Measurements from ENCODE around the gene ASCC2.
"Not testable (repeated sequence)": the region's sequence is repeated elsewhere in the genome, so short reads cannot be mapped to it uniquely, and the experiment has no call there.

ASCC2 gene

DNA sequence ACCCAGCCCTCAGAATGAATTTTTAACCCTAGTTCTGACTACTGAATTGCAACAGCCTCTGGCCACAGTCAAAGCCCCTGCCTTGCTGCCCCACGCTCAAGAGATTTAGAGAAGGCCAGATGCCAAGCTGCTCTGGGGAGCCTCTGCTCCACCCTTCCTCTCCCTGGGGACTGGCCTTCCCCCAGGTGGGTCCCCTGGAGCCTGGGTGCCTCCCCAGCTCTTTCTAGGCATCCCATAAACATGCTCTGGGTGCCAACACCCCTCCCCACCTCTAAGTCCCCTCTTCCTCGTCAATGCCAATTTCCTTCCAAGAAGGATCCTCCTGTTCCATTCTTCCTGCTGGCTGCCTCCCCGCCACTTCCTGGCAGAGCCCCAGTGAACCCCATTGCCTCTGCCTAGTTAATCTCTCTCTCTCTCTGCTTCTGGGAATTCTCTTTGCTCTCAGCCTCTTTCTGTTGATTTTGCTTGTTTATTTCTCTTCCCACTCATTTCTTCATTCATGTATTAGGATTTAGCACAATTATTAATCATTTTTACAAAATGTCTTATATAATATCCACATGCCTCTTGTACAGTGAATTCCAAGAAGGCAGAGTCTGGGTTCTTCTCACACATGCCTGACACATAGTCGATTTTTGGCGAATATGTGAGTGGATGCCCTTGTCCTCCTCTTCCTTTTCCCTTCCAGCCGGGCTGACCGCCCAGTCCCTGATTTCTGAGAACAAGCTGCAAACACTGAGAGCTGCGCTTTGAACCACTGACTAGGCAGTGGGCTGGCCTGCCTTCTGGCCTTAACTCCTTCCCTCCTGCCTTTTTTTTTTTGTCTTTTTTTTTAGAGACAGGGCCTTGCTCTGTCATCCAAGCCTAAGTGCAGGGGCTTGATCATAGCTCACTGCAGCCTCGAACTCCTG is 53.4 kb downstream of the ASCC2 start:
- peak; percentile 35 for DNase-seq (ENCODE audit: low spot score)

DNA sequence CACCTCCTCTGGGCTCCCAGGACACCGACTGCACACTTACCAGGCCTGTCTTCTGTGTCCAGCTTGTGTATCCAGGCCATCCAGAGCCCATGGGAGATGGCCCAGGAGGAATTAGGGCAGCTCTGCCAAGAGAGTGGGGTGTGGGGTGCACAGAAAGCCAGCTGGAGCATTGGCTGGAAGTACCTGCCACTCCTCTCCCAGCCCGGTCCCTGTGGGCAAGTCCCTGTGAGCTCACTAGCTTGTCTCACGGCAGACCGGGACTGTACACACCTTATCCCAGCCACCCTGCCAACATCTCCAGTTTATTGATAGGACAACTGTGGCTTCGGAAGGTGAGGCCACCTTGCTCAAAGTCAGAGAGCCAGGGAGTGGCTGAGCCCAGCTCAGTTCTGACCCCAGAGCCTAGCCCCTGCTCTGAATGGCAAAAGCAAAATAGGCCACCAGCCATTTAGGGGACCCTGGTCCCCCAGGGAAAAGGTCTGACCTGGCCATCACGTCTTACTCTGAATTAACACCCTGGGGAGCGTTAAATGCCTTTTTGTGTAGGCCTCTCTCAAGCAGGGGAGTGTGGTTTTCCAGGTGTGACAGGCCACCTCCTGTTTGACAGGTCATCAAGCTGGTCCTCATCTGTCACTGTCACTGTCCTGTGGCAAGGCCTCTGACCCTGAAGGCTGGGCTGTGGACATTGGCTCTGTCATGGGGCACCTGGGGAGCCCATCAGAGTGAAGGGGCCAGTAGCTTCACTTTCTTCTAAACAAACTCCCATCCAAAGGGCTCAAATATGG is 55.8 kb downstream of the ASCC2 start:
- DNase-seq (ENCODE audit: low spot score): peak; percentile 66

DNA sequence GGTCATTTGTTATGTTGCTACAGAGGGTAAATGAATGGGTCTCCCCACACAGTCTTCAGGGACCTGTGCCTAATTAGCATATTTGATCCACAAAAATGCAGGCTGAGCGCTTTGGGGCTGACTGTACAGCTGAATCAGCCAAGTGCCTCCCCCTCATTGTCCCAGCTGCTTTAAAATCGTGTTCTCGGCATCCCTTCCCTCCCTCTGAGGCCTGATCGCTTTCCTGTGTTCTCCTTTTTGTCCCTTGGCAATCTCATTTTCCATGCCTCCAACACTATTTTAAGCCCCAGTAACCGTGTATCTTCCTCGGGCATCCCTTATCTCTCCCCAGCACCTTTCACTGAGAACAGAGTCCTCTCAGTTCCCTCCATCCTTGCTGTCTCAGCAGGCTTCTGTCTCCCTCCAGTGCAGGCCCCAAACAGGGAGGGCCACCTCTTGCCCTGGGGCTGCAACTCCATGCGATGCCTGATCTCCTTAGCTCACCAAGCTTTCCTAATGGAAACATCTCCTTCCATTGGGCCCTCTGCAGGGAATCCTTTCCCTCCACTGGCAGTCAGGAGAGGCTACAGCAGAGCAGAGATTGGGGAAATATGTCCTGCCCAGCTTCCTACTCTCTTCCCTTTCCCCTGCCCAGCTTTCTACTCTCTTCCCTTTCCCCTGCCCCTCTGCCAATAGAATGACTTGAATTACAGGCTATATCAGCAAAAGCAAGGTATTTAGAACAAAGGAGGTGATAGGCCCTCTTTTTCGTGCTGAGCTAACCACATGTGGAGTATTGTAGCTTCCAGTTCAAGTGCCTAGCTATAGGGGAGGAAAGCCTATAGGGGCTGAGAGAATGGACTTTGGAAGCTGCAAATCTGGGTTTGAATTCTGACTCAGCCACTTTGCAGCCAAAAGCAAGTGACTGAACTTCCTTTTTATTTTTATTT is 57.1 kb downstream of the ASCC2 start:
- DNase-seq (ENCODE audit: low spot score): peak; percentile 83

- no peak for DNase-seq (ENCODE audit: low spot score)
These were observed 57.9 kb downstream of the ASCC2 start for GRCh38 chr22:29780220-29780619.

GRCh38 chr22:29773233-29773632 is 64.8 kb downstream of the ASCC2 start:
- DNase-seq (ENCODE audit: low spot score): no peak

DNA sequence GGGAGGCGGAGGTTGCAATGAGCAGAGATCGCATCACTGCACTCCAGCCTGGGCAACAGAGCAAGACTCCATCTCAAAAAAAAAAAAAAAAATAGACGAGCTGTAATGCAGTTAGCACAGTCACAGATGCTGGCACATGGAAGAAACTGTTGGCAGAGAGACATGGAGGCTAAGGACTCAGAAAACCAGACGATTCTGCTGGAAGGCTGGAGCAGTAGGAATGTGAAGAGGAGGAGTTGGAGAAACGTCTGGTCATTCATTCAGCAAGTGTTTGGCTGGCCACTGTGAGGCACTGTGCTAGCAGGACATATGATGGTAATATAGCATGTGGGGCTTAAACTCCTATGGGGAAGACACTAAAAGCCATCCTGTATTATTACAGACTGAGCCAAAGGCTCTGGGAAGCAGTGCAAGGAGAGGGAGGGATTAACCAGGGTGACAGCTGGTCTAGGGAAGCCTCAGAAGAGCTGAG is 65.9 kb downstream of the ASCC2 start:
- DNase-seq (ENCODE audit: low spot score): peak; percentile 57

GRCh38 chr22:29769723-29770321 is 68.3 kb downstream of the ASCC2 start:
- no peak for DNase-seq (ENCODE audit: low spot score)

DNA sequence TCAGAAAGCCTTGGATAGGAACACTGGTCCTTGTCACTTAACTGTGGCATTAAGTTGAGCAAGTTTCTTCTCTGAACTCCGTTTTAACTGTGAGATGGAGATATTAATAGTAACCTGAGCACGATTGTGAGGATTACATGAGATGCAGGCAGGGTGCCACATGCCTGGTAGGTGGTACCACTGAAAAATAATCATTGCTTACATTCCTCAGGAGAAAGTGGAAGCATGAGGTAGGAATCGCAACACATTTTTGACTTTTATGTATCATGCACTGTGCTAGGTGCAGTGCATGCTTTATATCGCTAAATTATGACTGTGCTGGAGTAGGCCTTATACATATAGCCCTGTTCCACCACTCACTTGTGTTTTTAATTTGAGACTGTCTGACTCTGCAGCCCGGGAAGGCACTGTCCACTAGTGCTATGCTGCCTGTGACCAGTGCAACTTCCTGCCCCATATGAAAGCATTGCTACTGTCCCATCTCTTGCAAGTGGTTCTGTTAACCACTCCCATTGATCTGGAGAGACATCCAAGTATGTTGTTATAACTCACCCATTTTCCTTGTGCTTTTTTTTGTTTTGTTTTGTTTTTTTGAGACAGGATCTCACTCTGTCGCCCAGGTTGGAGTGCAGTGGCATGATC is 69.9 kb downstream of the ASCC2 start:
- no peak for DNase-seq (ENCODE audit: low spot score)

GRCh38 chr22:29767171-29768051 is 70.7 kb downstream of the ASCC2 start, which contains the start of gene UQCR10:
UQCR10 (plus strand) TSS chr22:29767369; CDS start chr22:29767399, 30 bp downstream.
- DNase-seq (ENCODE audit: low spot score): peak; percentile 93

GRCh38 chr22:29766632-29767170 is 71.4 kb downstream of the ASCC2 start, which contains the start of gene ZMAT5:
ZMAT5 (minus strand) TSS chr22:29767007; CDS start chr22:29748544, 18,463 bp downstream.
- DNase-seq (ENCODE audit: low spot score): peak; percentile 97

DNA sequence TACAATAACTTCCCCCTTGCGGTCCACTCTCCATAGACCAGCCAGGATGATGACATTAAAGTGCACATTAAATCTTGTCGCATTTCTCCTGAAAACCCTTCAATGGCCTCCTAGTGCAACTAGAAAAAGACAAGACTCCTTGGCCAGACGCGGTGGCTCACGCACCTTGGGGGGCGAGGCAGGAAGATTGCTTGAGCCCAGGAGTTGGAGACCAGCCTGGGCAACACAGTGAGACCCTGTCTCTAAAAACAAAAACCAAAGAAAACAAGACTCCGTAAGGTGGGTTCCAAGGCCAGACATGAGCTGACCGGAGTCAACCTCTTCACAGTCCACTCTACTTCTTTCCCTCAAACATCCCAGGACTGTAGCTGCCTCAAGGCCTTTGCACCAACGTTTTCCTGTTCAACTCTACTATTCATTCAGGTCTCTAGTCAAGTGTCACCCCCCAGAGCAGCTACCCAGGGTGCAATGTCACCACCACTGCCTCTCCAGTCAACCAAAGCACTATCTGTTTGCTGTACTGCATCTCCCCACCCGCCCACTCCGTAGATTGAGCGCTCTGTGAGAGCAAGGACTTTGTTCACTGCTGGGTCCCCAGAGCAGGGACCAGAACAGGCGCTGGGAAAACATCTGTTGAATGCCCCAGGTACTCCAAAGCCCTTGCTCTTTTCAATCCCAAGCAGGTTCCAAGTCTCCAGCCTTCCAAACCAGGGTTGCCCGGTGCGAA is 72.0 kb downstream of the ASCC2 start:
- DNase-seq (ENCODE audit: low spot score): no peak

DNA sequence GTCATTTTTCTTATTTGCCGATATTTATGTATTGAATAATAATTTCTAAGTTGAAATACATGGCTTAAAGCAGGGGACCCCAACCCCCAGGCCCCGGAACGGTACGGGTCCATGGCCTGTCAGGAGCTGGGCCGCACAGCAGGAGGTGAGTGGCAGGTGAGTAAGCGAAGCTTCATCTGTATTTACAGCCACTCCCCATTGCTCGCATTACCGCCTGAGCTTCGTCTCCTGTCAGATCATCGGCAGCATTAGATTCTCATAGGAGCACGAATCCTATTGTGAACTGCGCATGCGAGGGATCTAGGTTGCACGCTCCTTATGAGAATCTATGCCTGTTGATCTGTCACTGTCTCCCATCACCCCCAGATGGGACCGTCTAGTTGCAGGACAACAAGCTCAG is 75.8 kb downstream of the ASCC2 start:
- no peak for DNase-seq (ENCODE audit: low spot score)

DNA sequence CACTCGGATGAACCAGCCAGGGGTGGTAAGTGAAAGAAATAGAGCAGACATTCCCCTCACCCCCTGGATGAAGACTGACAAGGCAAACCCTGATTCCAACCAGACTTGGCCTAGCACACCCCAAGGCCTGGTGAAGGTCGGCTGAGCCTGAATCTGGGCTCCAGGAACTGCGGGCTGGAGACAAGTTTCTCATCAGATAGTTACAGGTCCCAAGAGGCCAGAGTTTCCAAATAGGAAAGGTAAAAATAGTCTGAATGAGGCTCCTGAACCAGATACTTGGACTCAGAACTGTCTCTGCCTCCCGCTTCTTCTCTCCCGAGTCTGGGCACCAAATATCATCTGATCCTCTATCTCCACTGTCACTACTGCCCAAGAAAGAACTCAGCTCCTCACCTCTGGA is 79.1 kb downstream of the ASCC2 start:
- no peak for DNase-seq (ENCODE audit: low spot score)

DNA sequence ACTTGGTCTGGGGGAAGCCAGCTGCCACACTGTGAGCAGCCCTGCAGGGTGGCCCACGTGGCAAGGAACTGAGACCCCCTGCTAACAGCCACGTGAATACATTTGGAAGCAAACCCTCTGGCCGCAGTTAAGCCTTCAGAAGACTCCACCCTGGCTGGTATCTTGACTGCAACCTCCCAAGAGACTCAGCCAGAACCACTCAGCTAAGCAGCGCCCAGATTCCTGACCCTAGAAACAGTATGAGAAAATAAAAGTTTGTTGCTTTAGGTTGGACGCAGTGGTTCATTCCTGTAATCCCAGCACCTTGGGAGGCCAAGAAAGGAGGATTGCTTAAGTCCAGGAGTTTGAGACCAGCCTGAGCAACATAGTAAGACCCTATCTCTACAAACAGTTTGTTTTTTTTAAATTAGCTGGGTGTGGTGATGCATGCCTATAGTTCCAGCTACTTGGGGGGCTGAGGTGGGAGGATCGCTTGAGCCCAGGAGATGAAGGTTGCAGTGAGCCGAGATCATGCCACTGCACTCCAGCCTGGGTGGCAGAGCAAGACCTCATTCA is 79.9 kb downstream of the ASCC2 start:
- DNase-seq (ENCODE audit: low spot score): no peak

- no peak for DNase-seq (ENCODE audit: low spot score)
These were observed 81.0 kb downstream of the ASCC2 start for GRCh38 chr22:29757096-29757495.

GRCh38 chr22:29756341-29756740 is 81.7 kb downstream of the ASCC2 start:
- no peak for DNase-seq (ENCODE audit: low spot score)

DNA sequence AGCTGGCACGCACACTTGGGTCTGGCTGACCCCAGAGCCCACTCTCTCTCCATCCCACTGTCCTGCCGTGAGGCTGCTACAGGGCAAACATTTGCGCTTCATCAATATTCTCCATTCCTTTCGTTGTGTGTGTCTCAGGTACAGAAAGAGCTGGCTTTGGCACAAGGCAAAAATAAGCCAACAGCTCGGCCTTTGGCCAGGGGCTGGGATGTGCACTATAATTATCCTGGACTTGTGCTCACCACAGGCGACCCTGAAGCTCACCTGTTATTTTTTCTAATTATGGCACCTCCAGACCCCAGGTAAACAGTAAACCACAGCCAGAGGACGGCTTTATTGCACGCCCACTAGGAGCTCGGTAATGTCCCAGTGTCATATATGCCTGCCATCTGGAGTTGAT is 82.2 kb downstream of the ASCC2 start:
- DNase-seq (ENCODE audit: low spot score): no peak

DNA sequence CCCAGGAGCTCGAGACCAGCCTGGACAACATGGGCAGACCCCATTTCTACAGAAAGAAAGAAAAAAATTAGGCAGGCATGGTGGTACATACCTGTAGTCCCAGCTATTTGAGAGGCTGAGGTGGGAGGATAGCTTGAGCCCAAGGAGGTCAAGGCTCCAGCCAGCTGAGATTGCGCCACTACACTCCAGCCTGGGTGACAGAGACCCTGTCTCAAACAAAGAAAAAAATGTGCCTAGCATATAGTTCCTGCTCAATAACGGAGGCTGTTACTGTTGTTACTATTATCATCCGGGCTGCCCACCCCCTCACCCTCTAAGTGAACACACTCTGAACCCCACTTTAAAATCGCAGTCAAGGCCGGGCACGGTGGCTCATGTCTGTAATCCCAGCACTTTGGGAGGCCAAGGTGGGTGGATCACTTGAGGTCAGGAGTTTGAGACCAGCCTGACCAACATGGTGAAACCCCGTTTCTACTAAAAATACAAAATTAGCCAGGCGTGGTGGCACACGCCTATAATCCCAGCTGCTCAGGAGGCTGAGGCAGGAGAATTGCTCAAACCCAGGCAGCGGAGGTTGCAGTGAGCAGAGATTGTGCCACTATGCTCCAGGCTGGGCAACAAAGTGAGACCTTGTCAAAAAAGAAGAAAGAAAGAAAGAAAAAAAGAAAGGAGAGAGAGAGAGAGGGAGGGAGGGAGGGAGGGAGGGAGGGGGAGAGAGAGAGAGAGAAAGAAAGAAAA is 83.2 kb downstream of the ASCC2 start:
- not testable (repeated sequence) for DNase-seq (ENCODE audit: low spot score)
